Endothelial cell (in vitro differentiated cells): Measurements from ENCODE around the gene LRSAM1. TPM values are rescaled to one million over a fixed set of nuclear protein-coding genes. Genes with fewer than 3 reads are reported as not detected.

Experiments used
- DNase-seq: peaks from one replicate; pipeline ENCODE4 v3.0.0; 2021; ENCODE audit warnings: low spot score
- H3K27ac Mint-ChIP-seq: one replicate; pipeline ENCODE4 v1.8.0; 2021; ENCODE audit warnings: mixed read lengths, inconsistent platforms; ENCODE audit not compliant: unreplicated experiment
- H3K27me3 Mint-ChIP-seq: one replicate; pipeline ENCODE4 v1.8.0; 2021; ENCODE audit warnings: mild to moderate bottlenecking, moderate library complexity, mixed read lengths, inconsistent platforms; ENCODE audit not compliant: unreplicated experiment
- H3K36me3 Mint-ChIP-seq: one replicate; pipeline ENCODE4 v1.8.0; 2021; ENCODE audit warnings: mild to moderate bottlenecking, low read depth, mixed read lengths, inconsistent platforms; ENCODE audit not compliant: unreplicated experiment
- H3K4me1 Mint-ChIP-seq: one replicate; pipeline ENCODE4 v1.8.0; 2021; ENCODE audit warnings: mild to moderate bottlenecking, mixed read lengths, inconsistent platforms; ENCODE audit not compliant: unreplicated experiment
- H3K4me3 Mint-ChIP-seq: one replicate; pipeline ENCODE4 v1.8.0; 2021; ENCODE audit warnings: mild to moderate bottlenecking, mixed read lengths, inconsistent platforms; ENCODE audit not compliant: unreplicated experiment
- H3K9me3 Mint-ChIP-seq: one replicate; pipeline ENCODE4 v1.8.0; 2021; ENCODE audit warnings: mixed read lengths, inconsistent platforms; ENCODE audit not compliant: unreplicated experiment
- total RNA-seq: library from RNA; stranded (reverse); fragmentation: NEBNext Ultra II Directional; extraction: Animal tissue kit (Norgen Biotek cat#: 25700); gene quantifications from one replicate; pipeline ENCODE4 v1.2.1, GENCODE V29; 2021; ENCODE audit not compliant: unreplicated experiment
- TF ChIP-seq, protein P1 (sequence below): fragments of 200-600 bp; sonication (generic); IDR thresholded peaks from one replicate; pipeline ENCODE4 v1.5.0; 2021; ENCODE audit warnings: antibody characterized with exemption; ENCODE audit not compliant: unreplicated experiment

Gene LRSAM1
- total RNA-seq, 1 donor from 2014 or later = 22.6 TPM

DNA sequence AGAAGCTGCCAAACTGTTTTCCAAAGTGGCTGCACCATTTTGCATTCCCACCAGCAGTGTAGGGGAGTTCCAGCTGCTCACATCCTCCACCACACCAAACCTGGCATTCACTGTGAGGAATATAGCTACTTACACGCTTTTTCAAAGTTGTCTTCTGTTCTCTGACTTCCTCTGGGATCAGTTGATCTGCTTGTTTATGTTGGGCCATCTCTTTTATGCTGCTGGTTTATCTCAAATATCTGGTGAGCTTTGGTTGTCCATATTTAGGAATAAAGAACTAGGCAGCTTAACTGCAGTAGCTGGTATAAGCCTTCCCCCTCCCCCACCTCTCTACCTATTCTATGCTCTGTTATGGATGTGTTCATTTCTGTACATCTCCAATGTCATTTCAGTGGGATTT is 35.7 kb upstream of the LRSAM1 start:
- Mint-ChIP-seq H3K4me1 (peaks cover 13% of the 10 kb centered on the region), H3K36me3 (no peaks in the 10 kb centered on the region), H3K9me3 (no peaks in the 10 kb centered on the region), H3K27ac (no peak overlapping the region), H3K27me3 (peaks cover 2% of the 10 kb centered on the region), H3K4me3 (no peak overlapping the region)
- DNase-seq = no peak
- TF ChIP-seq, protein P1, sequence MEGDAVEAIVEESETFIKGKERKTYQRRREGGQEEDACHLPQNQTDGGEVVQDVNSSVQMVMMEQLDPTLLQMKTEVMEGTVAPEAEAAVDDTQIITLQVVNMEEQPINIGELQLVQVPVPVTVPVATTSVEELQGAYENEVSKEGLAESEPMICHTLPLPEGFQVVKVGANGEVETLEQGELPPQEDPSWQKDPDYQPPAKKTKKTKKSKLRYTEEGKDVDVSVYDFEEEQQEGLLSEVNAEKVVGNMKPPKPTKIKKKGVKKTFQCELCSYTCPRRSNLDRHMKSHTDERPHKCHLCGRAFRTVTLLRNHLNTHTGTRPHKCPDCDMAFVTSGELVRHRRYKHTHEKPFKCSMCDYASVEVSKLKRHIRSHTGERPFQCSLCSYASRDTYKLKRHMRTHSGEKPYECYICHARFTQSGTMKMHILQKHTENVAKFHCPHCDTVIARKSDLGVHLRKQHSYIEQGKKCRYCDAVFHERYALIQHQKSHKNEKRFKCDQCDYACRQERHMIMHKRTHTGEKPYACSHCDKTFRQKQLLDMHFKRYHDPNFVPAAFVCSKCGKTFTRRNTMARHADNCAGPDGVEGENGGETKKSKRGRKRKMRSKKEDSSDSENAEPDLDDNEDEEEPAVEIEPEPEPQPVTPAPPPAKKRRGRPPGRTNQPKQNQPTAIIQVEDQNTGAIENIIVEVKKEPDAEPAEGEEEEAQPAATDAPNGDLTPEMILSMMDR = no peak

DNA sequence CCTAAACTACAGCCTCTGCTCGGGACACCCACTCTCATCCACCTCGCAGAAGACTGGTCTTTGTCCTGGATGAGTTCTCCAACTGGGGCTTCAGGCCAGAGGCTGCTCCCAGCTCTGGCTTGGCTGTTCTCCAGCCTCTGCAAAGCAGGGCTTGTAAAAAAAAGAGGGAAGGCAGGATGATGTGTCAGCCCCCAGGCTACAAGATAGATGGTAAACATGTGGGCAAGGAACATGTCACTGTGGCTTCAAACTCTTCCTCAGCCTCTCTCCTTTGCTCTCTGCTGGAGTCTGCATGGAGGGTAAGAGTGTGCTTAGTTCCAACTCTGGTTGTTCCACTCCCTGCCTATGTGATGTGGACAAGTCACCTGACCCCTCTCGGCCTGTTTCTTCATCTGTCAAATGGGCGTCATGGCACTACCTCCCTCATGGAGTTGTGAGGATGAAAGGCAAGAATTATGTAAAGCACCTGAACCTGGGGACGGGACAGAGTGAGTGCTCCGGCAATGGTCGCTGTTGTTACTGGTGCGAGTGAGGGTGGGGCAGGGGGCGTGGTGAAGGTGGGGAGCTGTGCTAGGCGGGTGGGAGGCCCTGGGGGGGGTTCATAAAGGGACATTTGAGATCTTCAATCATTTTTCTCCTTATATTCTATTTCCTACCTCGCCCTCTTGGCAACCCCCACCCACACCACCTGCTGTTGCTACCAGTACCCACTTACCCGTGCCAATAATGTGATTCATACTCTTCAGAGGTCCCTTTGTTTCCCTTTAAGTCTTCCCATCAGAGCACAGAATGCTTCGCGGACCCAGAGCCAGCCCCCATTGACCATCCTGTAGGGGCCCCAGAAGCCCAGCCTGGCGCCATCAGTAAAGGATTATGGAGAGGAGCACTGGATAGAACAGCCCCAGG is 33.9 kb upstream of the LRSAM1 start:
- Mint-ChIP-seq H3K36me3 (no peaks in the 10 kb centered on the region), H3K27me3 (peaks cover 2% of the 10 kb centered on the region), H3K27ac (no peak overlapping the region), H3K4me3 (no peak overlapping the region), H3K9me3 (no peaks in the 10 kb centered on the region), H3K4me1 (peaks cover 7% of the 10 kb centered on the region)
- TF ChIP-seq, protein P1 = no peak
- DNase-seq = no peak

GRCh38 chr9:127418037-127418471 is 33.3 kb upstream of the LRSAM1 start:
- H3K4me1 Mint-ChIP-seq = peaks cover 13% of the 10 kb centered on the region
- TF ChIP-seq, protein P1 = peak; percentile 40
- peak; percentile 67 for DNase-seq

DNA sequence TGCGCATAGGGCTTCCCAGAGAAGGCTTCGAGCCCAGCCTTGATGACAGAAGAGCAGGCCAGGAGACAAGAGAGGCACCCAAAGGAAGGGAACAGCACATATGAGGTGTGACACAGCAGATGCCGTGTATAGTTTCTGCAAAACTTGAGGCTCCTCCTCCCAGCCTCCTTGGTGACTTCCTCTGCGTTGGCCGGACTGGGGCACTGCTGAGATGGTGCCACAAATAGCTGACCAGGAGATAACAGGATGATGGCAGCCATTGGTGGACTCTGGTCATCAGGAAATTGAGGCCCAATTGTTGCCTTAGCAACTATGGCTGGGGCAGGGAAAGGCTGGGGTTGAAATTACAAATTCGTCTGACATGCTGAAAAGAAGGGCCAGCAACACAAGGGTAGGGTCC is 32.0 kb upstream of the LRSAM1 start:
- Mint-ChIP-seq H3K27ac (no peak overlapping the region), H3K36me3 (no peaks in the 10 kb centered on the region), H3K4me1 (peaks cover 14% of the 10 kb centered on the region), H3K27me3 (peaks cover 2% of the 10 kb centered on the region), H3K9me3 (no peaks in the 10 kb centered on the region), H3K4me3 (no peak overlapping the region)
- TF ChIP-seq, protein P1 = no peak
- no peak for DNase-seq

More at GRCh38 chr9:127418037-127418471, 33.3 kb upstream of the LRSAM1 start:
- Mint-ChIP-seq H3K4me3 (no peak overlapping the region), H3K27ac (no peak overlapping the region), H3K9me3 (no peaks in the 10 kb centered on the region), H3K36me3 (no peaks in the 10 kb centered on the region), H3K27me3 (peaks cover 2% of the 10 kb centered on the region)

GRCh38 chr9:127421057-127421456 is 30.3 kb upstream of the LRSAM1 start:
- H3K27me3 Mint-ChIP-seq = peaks cover 2% of the 10 kb centered on the region
- no peaks in the 10 kb centered on the region for H3K9me3 Mint-ChIP-seq
- H3K4me1 Mint-ChIP-seq = peaks cover 30% of the 10 kb centered on the region
- no peak overlapping the region for H3K4me3 Mint-ChIP-seq
- no peaks in the 10 kb centered on the region for H3K36me3 Mint-ChIP-seq
- no peak for DNase-seq
- H3K27ac Mint-ChIP-seq = no peak overlapping the region
- TF ChIP-seq, protein P1 = no peak
